GM12878 (cell line): ENCODE data around the gene SNX30. TPM values are rescaled to one million over a fixed set of nuclear protein-coding genes. Genes with fewer than 3 reads are reported as not detected.

Experiments
- ATAC-seq: fragments of 200-7000 bp; cut with Tn5 transposase; 3 replicates; pipeline ENCODE4 v1.9.1; 2020; ENCODE audit warnings: mild to moderate bottlenecking, moderate library complexity
- BruUV-seq: library from RNA; stranded (reverse); fragments of 400-500 nt; replicated peaks from 2 replicates; lab custom pipeline; 2021; lab: Mats Ljungman, UMichigan
- CTCF ChIA-PET: fragments of 300-600 bp; sonication (Branson Sonifier 250); formaldehyde crosslinking; extraction: SDS; loops from one replicate; lab custom pipeline; 2021; ENCODE audit warnings: inconsistent platforms; lab: Yijun Ruan, JAX
- POLR2A ChIA-PET: fragments of 350-600 bp; formaldehyde crosslinking; extraction: SDS; loops from one replicate; lab custom pipeline; 2021; ENCODE audit warnings: inconsistent platforms; lab: Charles Lee
- RAD21 ChIA-PET: fragments of 300-600 bp; sonication (Branson Sonifier 250); formaldehyde crosslinking; loops from one replicate; lab custom pipeline; 2023; ENCODE audit warnings: antibody characterized with exemption; ENCODE audit not compliant: unreplicated experiment; lab: Charles Lee
- SMC1A ChIA-PET: fragments of 300-600 bp; sonication (Branson Sonifier 250); formaldehyde crosslinking; loops from one replicate; lab custom pipeline; 2023; ENCODE audit not compliant: unreplicated experiment, uncharacterized antibody; lab: Charles Lee
- DNase-seq: peaks from one replicate; pipeline ENCODE4 v3.0.0-alpha.2; 2011; ENCODE audit warnings: low read depth, low spot score
- FAIRE-seq: peaks from 3 replicates; lab custom pipeline; 2011; peaks lifted over from hg19 to GRCh38; lab: Jason Lieb, UNC
- H2AFZ ChIP-seq: 2 replicates; pipeline ENCODE4 v1.6.0; 2011; ENCODE audit warnings: low read depth, low read length, control low read depth; ENCODE audit not compliant: control insufficient read depth
- H3K27ac ChIP-seq: 2 replicates; pipeline ENCODE4 v1.5.1; 2011; ENCODE audit warnings: control low read depth; ENCODE audit not compliant: control insufficient read depth, insufficient read depth
- H3K27me3 ChIP-seq, 2 experiments: replicated peaks in 1 of 2; 2 replicates each; pipeline versions ENCODE4 v1.6.0 to v1.6.1; 2011; ENCODE audit warnings: low read length in 1 of 2; ENCODE audit not compliant: control insufficient read depth in 2 of 2, insufficient read depth in 2 of 2
- H3K36me3 ChIP-seq, 2 experiments: 2 replicates each; pipeline ENCODE4 v1.5.1; 2011; ENCODE audit warnings: low read length in 1 of 2; ENCODE audit not compliant: control insufficient read depth in 2 of 2, insufficient read depth in 2 of 2
- H3K4me1 ChIP-seq: 2 replicates; pipeline ENCODE4 v1.6.1; 2011; ENCODE audit warnings: mild to moderate bottlenecking, low read length, moderate library complexity, mixed read lengths; ENCODE audit not compliant: control insufficient read depth, insufficient read depth
- H3K4me2 ChIP-seq: 2 replicates; pipeline ENCODE4 v1.6.0; 2011; ENCODE audit warnings: control low read depth; ENCODE audit not compliant: control insufficient read depth, insufficient read depth
- H3K4me3 ChIP-seq: fragments of 200-600 bp; sonication (generic); 2 replicates; pipeline ENCODE4 v1.5.1; 2016
- H3K79me2 ChIP-seq: 2 replicates; pipeline ENCODE4 v1.6.0; 2011; ENCODE audit warnings: low read length; ENCODE audit not compliant: control insufficient read depth, insufficient read depth
- H3K9ac ChIP-seq: 2 replicates; pipeline ENCODE4 v1.8.0; 2011; ENCODE audit warnings: low read length, control low read depth, mixed read lengths; ENCODE audit not compliant: control insufficient read depth, insufficient read depth
- H3K9me3 ChIP-seq: replicated peaks from 3 replicates; pipeline ENCODE4 v1.5.1; 2011; ENCODE audit warnings: mild to moderate bottlenecking, low read length; ENCODE audit not compliant: control insufficient read depth, insufficient read depth
- H4K20me1 ChIP-seq: 2 replicates; pipeline ENCODE4 v1.6.0; 2011; ENCODE audit not compliant: control insufficient read depth, insufficient read depth
- BCL11A ChIP-seq: IDR thresholded peaks from 2 replicates; pipeline ENCODE4 v1.6.1; 2011; ENCODE audit warnings: low read depth, low read length
- BHLHE40 ChIP-seq, 2 experiments: fragments of 450-650 bp in 1 of 2; IDR thresholded peaks; 2 replicates each; pipeline ENCODE4 v1.6.1; 2011 to 2017; ENCODE audit warnings: low read depth in 2 of 2, borderline replicate concordance in 1 of 2, improper control_type of control experiment in 1 of 2, low read length in 1 of 2, mild to moderate bottlenecking in 1 of 2
- DPF2 ChIP-seq: fragments of 450-650 bp; IDR thresholded peaks from 2 replicates; pipeline ENCODE4 v1.6.1; 2017; ENCODE audit warnings: mild to moderate bottlenecking
- EP300 ChIP-seq, 2 experiments: fragments of 150-350 bp in 1 of 2; IDR thresholded peaks; 2 replicates each; pipeline ENCODE4 v1.6.1; 2011 to 2012; ENCODE audit warnings: low read depth in 2 of 2, low read length in 2 of 2, borderline replicate concordance in 1 of 2, improper control_type of control experiment in 1 of 2, inconsistent platforms in 1 of 2; ENCODE audit not compliant: control insufficient read depth in 1 of 2
- FOXK2 ChIP-seq: fragments of 450-650 bp; IDR thresholded peaks from 2 replicates; pipeline ENCODE4 v1.6.1; 2017; ENCODE audit warnings: mild to moderate bottlenecking, moderate library complexity
- NFYB ChIP-seq: IDR thresholded peaks from 2 replicates; pipeline ENCODE4 v1.6.1; 2011; ENCODE audit warnings: low read depth, mild to moderate bottlenecking, low read length, improper control_type of control experiment, moderate library complexity; ENCODE audit not compliant: insufficient read depth
- RAD51 ChIP-seq: fragments of 450-650 bp; IDR thresholded peaks from 2 replicates; pipeline ENCODE4 v1.6.1; 2016; ENCODE audit warnings: moderate library complexity, mild to moderate bottlenecking, inconsistent platforms
- SIN3A ChIP-seq: IDR thresholded peaks from 2 replicates; pipeline ENCODE4 v1.6.1; 2012; ENCODE audit warnings: low read depth, low read length, improper control_type of control experiment
- SMAD5 ChIP-seq: IDR thresholded peaks from 2 replicates; pipeline ENCODE4 v1.6.1; 2016; ENCODE audit warnings: antibody characterized with exemption, low read depth
- WGBS: methylation state at CpG from one replicate; pipeline ENCODE4 v1.1.6; 2016; ENCODE audit warnings: low lambda C conversion rate; ENCODE audit not compliant: insufficient replicate concordance, insufficient coverage; ENCODE audit errors: missing lambda C conversion rate; 5-methylcytosine and 5-hydroxymethylcytosine counted together
- in situ Hi-C: fragments of 300-500 bp; cut with MboI; formaldehyde crosslinking; loops from 9 replicates; pipeline ENCODE4 v1.14.3; 2018; ENCODE audit warnings: mixed read lengths
- intact Hi-C: fragments of 100-400 bp; cut with micrococcal nuclease; formaldehyde crosslinking; loops from one replicate; pipeline ENCODE4 v1.14.2; 2022; ENCODE audit not compliant: unreplicated experiment
- polyA plus RNA-seq, 11 experiments: library from polyadenylated mRNA; depleted of rRNA in 4 of 11; unstranded in 6 of 11; stranded (reverse) in 5 of 11; fragments of >200 nt; fragmentation: Nextera tagmentation in 4 of 11; fragmentation: Illumina TruSeq in 1 of 11; extraction: Ambion mirVana in 4 of 11; extraction: Trizol in 1 of 11; gene quantifications; 1 replicate in 1 of 11; 2 replicates in 10 of 11; pipeline versions ENCODE4 v1.2.1 to v1.2.3, GENCODE V29; 2011 to 2016; ENCODE audit warnings: inconsistent platforms in 2 of 11, missing spikeins in 2 of 11, low read depth in 1 of 11
- total RNA-seq, 4 experiments: library from RNA; depleted of rRNA in 3 of 4; stranded (reverse); fragments of >200 nt in 3 of 4; fragmentation: Illumina TruSeq in 1 of 4; extraction: Trizol in 1 of 4; gene quantifications; 2 replicates each; pipeline versions ENCODE4 v1.2.1 to v1.2.3, GENCODE V29; 2013 to 2021

The SNX30 gene
- total and polyA plus RNA-seq, 10 of the 15 experiments (the other 5 are each of a cell fraction or from before 2014, with no cell fraction given), result 0.53 to 4.0 (median 1.5) TPM

GRCh38 chr9:112884721-112885120 lies 134.2 kb downstream of the SNX30 start:
- Histone ChIP-seq H3K36me3 (no peaks in the 10 kb centered on the region), H3K4me3 (no peak overlapping the region), H4K20me1 (no peaks in the 10 kb centered on the region), H3K79me2 (no peaks in the 10 kb centered on the region), H3K27ac (no peak overlapping the region), H2AFZ (no peak overlapping the region), H3K4me1 (no peaks in the 10 kb centered on the region), H3K4me2 (no peak overlapping the region), H3K27me3 (peaks cover 0 to 3% of the 10 kb centered on the region in 2 experiments; a peak in 2 of 4 replicates), H3K9me3 (no peaks in the 10 kb centered on the region), H3K9ac (no peak overlapping the region)
- no peak for TF ChIP-seq BHLHE40 (IDR thresholded peaks at IDR 0.05; ENCODE audit: borderline replicate concordance in 1 of 2, low read depth in 2 of 2, low read length in 1 of 2)
- TF ChIP-seq NFYB, result no peak
- no peak for TF ChIP-seq RAD51
- TF ChIP-seq SMAD5, result no peak
- no peak for TF ChIP-seq BCL11A
- no peak for TF ChIP-seq EP300 (IDR thresholded peaks at IDR 0.05; ENCODE audit: borderline replicate concordance in 1 of 2, control insufficient read depth in 1 of 2, low read depth in 2 of 2, low read length in 2 of 2)
- TF ChIP-seq SIN3A, result no peak
- no peak for TF ChIP-seq FOXK2
- TF ChIP-seq DPF2, result no peak
- no peak for ATAC-seq
- ChIA-PET RAD21 (no interaction called here), CTCF (interaction anchor here (3.7 kb wide), 1 partner anchor 18 kb away, joined by 18 read pairs; no protein-coding TSS in a partner anchor), POLR2A (no interaction called here), SMC1A (no interaction called here)
- no TSS peak for BruUV-seq
- FAIRE-seq, result no peak
- DNase-seq, result no peak
- WGBS, result 40% methylated on average over 5 of the region's 5 CpGs
- intact Hi-C loops, result no loop called here
- in situ Hi-C loops, result no loop called here
